Fibroblast of skin of abdomen (primary cell): ENCODE results near the gene LSM3.

ENCODE experiments used
- DNase-seq: peaks from one replicate; pipeline ENCODE4 v3.0.0-alpha.2; 2013

The LSM3 gene

DNA sequence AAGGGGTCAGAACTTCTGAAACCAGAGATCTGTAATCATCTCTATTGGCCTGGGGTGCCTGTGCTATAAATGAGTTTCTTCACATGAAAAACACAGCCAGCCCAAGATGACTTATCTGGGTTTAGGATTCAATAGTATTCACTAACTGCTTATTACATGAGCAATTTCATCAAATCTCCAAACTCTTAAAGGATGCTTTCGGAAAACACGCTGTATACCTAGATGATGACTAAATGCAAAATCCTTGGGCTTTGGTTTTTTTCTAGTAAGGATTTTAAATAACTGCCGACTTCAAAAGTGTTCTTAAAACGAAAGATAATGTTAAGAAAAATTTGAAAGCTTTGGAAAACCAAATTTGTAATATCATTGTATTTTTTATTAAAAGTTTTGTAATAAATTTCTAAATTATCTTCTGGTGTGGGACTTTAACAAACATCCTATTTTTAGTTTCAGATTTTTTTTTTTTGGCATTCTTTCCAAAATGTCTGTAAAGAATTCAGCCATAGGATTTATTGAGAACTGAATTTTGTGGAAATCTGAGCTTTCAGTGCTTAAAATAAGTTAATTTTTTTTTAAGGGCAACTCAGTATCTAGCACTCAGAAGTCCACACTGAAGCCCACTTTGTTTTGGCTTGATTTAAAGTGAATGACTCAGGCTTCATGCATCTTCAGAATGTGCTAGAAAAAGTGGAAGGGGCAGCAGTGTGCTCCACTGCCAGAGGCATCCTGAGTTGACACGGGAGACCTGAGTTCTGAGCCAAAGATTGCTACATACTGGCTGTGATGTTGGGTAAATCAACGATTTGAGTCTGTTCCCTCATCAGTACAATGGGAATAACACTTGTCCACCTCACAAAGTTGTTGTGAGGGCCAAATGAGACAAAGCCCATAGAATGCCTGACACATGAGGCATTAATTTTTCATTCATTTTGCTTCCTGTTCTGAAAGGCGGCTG is 35.1 kb upstream of the LSM3 start:
- peak; percentile 96 for DNase-seq

DNA sequence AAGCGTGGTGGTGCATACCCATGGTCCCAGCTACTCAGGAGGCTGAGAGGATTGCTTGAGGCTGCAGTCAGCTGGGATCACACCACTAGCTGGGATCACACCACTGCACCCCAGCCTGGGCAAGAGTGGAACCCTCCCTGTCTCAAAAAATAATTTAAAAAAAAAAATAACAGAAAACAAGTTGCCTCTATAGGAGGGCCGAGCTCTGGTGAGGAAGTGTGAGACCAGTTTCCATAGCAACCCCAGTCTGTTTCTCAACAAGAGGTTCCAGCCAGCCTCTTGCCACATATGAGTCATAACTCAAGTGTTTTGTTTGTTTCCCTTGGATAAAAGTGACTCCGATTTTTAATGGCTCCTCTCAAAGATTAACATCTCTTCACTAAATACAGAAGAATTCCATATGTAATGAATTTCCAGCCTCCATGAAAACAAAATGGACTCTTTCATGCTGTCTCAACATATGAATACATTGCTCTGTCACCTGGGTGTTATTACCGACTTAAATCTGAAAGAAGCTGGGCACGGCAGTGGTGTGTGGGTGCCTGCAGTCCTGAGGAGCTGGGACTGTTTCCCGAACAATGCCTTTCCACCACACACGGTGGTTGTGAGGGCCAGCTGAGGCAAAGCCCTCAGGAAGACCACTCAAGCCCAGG is 34.1 kb upstream of the LSM3 start:
- DNase-seq, result peak; percentile 98

DNA sequence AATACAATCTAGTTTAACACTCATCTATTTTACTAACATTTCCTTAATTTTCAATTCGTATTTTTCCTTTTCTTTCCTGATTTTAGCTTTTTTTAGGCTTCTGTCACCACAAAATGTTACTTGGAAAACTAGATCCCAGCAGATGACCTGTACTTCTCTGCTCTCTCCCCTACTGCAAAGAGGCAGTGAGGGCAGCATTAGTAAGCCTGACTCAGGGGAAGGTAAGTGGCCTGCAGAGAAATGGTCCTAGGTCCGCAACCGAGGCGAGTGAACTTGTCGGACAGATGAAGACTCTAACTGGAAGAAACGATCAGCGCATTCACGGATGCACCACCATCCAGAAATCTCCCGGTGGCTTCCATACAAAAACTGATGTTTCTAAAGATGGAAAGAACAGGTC is 33.4 kb upstream of the LSM3 start:
- no peak for DNase-seq

DNA sequence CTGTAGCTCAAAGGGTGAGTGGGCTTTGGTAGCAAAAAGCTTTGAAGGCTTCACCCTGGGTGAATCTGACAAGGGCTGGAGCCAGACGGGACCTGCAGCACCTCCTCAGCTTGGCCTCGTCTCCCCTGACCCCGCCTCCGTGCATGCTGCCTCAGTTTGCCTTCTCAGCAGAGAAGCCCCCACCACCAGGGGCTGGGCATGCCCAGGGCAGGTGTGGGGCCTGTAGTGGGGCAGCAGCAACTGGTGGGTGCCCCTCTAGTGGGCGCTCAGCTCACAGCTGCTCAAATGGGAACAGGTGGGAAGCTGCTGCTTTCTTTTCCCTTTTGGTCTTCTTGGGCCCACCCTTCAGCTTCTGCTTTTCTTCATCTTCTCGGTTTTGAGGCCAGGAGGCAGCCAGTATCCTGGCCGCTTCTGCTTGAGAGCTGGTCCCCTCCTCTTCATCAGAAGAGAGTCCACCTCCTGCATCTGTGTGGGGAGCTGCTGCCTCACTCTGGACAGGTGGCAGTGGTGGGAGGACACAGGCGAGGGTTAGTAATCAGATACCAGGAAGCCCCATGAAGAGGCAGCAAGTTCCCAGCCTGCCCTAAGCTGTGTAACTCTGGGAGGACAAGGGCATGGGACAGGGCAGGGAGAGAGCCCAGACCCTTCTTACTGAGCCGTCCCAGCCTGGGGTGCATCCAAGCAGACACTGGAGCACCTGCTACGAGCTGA is 32.8 kb upstream of the LSM3 start:
- no peak for DNase-seq

DNA sequence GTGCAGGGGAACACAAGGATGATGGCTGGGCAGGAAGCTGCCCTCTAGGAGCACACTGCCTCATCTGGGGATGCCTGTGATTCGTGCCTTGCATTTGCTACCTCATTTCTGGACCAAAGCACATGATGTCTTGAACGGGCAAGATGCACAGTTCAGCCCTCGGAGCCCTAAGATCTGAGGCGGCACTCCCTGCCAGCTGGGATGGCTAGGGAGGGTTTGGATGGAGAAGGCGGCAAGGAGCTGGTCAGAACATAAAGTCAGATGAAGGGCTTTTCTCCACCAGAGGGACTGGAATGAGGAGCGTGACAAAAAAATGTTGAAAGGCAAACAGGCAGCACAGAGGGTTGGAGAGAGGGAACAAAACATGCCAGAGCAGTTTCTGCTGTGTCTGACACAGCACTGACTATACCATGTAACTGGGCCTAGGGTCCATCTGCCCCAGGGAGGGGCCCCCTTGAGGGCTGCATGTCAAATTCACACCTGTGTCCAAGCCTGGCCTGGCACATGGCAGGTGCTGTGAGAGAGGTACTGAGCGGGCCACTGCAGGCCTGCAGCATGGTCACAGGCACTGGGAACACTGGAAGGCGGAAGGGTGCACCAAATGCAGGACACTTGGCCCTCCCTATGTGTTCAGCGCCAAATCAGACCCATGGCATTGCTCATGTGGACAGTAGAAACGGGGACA is 32.1 kb upstream of the LSM3 start:
- DNase-seq, result no peak

DNA sequence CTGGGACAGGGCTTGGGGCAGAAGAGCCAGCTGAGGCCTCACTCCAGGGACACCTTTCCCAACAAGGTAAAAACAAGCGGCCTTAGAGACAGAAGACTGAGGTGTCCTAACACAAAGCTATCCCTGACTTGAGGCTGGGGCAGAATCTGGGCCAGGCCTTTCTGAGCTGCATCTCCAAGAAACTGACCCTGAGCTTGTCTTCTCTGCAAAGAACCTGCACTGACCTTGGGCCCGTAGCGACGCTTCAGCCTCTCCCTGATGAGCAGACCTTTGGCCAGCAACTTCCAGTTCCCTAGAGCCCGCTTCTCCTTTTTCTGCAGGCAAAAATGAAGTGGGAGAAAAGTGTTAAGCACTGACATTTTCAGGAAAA is 31.6 kb upstream of the LSM3 start:
- DNase-seq, result no peak

DNA sequence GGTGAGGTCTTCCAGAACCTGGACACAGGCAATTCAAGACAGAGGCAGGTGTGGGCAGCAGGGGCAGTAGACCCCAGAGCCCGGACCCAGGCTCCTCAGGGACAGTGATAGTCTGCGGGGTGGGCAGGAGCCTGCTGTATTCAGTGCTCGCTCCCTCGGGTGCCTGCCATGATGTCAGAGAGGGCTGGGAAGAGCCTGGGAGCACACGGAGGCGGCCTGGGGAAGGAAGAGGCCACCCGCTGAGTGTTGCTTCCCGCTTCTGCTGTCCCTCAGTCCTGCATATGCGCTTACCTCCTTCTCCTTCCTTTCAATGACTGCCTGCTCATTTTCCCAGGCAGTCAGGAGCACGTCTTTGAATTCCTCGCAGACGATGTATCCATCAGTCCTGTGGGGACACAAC is 31.0 kb upstream of the LSM3 start:
- no peak for DNase-seq

DNA sequence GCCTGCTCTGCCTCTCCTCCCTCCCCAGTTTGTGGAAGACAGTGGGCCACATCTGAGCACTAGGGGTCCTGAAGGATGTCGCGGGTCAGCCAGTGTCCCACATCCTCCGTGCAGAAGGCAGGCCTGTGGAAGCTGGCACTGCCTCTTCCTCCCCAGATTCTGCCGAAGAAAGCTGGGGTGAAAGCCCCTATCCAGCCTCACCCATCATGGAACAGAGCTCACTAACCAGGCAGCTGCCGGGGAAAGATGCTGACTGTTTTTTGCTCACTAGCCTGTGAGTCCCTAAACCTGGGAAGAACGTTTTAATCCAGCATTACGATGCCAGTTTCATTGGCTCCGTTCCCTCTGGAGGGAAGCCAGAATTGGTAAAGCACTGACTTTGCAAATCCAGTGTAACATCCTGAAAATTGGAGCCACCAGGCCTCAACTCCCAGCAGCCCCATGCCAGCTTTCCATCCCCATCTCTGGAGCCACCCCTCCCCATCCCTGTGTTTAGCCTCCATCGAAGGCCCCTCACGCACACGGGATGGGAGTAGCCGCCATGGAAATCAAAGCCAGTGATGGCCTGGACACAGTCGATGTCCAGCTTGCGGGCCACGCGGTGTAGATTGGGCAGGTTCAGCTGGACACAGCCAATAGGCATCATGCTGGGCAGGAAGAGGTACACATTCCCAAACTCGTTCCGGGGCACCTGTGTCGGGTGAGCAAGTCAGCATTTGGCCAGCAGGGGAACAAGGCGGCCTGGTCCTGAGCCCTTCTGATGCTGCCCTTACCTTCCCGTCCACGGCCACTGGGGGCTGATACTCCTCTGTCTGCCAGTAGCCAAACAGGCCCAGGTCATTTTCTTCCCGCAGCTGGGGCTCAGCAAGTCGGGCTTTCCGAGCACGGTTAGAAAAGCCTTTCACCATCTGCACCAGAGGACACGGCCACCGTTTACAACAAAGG is 30.3 kb upstream of the LSM3 start:
- DNase-seq, result no peak

DNA sequence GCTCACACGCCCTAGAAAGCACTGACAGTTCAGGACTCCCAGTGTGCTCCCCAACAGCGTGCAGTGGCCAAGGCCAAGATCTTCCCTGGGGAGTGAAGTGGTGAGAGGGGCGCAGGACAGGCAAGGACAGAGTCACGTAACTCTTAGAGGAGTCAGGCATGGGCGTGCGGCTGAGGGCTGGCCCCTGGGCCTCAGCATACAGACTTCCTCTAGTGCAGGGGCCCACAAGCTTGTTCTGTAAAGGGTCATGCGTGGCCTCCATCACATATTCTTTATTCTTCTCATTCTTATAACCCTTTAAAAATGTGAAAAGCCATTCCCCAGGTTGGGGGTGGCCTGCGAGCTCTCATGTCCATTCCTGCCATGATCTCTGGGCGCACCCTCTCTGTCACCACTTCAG is 28.5 kb upstream of the LSM3 start:
- no peak for DNase-seq

DNA sequence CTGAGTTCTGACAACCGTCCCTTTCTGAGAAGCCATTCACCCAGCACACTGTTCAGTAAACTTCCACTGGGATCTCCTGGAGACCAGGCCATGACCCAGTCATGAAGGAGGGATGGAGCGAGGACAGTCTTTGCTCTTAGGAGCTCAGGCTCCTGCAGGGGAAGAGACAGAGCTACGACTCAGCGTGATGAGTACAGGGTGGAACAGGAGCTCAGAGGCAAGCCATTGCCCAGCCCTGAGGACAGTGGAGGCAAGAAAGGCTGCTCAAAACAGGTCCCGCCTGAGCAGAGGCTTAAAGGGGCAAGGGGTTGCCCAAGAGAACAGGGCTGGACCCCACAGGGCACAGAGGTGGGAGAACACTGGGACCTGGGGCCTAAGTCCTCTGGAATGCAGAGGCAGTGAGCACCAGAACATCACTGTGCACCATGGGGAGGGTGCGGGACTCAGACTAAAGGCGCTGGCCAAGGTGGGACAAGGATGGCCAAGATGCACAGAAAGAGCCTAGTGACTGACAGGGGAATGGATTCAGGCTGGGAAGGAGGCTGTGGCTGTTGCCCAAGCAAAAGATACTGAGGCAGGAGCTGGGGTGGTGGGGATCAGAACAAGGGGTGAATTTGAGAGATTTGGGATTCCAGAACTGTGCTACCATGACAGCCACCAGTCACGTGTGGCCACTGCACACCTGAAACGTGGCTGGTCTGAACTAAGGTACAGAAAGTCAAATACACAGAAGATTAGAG is 28.0 kb upstream of the LSM3 start:
- DNase-seq, result no peak

DNA sequence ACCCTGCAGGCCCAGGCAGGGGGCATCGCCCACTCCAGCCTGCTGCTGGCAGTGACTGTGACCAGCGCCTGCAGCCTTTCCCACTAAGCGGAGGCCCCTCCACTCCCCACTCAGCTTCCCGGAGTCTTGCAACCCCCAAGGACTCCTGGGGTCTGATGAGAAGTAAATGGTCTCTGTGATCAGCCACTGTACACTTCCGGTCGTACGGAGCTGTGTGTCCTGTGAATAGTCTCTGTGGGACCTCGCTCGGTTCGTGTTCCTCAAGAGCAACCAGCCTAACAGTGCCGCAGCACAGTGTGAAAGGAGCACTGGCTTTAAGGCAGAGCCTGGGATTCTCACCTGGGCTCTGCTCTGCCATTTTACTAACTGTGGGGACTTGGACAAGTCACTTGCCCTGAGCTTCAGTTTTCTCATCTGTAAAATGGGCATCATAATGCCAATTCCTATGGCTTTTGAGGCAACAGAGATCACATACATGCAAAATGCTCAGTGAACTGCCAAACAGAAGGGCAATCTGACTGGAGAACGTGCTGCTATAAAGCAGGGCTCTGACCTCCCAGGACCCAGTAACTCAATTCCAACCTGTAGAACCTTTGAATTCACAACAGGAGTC is 27.0 kb upstream of the LSM3 start:
- DNase-seq, result no peak

DNA sequence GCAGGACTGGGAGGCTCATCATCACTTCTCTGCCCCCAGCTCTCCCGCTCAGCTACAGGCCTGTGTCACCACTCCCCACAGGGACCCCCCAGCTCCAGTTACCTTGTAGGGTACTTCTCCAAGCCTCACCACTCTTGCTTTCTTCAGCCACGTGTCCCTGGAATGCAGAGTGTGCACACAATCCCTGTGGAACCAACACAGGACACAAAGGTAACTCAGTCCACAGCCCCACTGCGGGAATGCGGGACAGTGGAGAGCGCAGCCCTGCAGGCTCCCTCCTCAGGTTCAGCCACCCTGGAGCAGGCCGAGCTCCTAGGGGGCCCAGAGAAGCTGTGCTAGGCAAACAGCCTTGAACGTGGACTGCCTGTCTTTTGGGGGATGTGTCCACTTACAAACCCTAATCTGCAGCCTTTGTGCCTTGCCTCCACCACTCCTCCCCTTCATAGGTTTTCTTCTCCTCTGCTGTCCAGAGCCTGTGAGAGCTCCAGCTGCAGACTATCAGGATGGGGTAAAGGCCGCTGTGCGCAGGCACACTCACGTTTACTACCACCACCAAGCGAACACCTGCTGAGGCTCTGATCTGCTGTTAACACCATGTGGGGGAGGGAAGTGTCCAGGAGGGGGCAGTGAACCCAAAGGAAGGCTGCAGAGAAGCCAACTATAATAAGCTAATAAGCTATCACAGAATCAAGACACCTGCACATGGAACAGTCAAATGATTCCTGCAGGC is 26.2 kb upstream of the LSM3 start:
- DNase-seq, result no peak

DNA sequence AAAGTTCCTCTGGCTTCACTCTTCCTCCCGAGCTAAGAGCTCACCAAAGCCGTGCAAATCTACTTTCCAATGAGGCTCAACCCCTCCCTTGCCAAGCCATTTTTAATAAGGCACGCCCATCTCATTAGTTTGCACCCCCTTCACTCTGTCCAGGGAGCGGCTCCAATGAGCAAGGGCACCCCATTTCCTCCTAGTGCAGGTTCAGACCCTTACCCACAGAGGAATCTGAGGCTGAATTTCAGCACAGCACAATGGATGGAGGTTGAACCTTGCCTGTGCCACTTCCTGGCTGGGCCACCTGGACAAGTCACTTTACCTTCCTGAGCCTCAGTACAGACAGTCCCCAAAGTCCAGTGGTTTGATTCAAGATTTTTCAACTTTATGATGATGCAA is 25.7 kb upstream of the LSM3 start:
- DNase-seq, result no peak

DNA sequence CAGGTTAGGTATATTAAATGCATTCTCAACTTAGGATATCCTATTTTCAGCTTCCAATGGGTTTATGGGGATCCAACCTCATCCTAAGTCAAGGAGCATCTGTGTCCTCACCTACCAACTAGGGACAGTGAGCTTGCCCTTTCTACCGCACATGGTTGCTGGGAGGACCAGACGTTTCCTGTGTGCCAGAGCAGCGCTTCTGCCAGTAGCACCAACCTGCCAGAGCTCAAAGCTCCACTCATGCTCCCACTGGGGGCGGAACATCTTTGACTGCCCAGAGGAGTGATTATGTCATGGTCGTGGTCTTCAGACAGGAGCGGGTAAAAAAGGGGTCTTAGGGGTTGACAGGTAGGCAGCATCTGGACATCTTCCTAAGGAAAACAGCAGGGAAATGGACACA is 25.0 kb upstream of the LSM3 start:
- DNase-seq, result no peak

DNA sequence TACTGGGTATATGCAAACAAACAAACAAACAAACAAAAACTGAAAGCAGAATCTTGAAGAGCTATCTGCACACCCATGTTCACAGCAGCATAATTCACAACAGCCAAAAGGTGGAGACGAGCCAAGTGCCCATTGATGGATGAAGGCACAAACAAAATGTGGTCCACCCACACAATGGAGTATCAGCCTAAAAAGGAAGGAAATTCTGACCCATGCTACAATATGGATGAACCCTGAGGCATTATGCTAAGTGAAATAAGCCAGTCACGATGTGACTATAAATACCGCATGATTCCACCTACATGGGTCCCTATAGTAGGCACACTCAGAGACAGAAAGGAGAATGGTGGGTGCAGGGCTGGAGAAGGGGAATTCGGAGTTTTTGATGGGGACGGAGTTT is 24.3 kb upstream of the LSM3 start:
- no peak for DNase-seq

DNA sequence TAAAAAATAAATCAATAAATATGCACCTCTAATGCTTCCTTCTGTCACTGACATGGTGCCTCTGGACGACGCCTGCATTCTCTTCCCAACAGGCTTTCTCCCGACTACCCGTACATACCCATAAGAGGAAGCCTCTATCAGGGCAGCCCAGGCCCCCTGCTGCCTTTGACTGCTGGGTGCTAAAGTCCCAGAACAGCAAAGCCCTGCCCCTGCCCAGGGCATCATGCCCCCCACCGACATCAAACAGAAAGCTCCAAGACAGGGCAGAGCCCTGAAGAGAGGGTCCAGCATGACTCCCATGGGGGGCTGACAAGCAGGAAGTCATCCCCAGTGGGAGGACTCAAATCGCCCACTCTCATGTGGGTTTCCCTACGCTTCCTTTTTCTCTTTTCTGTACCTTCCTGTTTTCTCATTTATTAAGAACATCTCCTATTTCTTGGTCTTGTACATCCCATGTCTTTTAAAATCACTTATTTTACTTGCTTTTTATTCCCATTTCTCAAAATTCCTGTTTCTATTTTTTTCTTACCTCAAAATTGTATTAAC is 23.6 kb upstream of the LSM3 start:
- no peak for DNase-seq

DNA sequence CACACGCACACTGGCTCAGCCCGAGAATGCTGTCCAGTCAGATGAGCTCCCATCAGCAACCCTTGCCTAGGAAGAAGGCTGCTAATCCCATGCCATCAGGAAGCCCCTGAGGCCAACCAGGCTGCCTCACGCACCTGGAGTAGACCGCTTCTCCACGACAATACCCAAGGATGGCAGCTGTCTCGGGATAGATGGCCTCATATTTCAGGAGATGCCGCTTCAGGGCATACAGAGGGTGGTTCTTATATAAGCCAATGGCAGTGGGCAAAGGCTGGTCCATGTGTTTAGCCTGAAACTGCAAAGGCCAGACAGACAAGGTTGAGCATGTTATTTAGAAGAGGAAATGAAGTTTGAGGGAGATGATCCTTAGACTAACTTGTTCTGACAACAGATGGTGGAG is 22.4 kb upstream of the LSM3 start:
- no peak for DNase-seq

DNA sequence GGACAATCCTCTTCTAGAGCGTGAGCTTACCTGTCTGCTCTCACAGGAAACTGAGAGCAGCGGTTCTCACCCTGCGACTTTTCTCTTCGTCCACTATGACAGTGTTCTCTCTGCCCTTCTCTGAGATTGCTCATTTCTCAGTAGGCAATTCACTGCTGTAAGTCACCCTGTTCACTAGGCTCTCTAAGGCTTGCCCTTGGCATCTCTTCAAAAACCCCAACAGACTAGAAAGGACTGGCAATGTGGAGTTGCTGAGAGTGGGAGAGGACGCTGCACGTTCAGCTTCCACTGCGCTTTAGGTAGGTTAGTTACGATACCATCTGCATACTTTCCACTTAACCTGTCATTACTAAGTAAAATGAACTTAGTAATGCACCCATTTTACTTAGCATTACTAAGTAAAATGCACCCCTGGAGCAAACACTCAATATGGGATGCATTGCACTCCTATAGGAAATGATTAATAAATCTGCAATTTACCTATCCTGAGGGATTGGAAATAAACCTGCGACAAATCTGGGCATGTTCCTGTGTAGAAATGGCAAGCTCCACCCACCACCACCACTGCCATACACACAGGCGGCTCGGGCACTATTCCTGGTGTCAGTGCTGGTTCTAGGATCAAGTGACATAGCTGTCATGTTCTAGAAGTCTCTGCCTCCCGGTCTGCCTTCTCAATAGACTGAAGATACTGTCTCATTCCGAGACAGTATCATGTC is 21.6 kb upstream of the LSM3 start:
- no peak for DNase-seq

DNA sequence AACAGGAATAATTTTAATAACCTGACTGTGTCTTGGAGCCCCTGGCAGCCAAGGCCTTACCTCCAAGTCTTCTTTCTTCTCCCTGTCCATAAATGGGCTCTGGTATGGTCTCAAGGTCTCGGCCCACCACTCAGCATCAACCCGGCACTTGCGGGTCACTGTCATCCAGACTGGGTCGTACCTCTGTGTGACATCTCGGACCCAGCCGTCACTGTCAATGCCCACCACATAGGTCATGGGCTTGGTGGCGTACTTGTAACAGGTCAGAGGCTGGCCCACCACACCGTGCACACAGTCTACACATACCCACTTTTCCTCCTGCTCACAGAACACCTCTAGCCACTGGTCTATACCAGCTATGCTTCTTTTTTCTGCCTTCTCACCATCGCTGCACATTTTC is 20.7 kb upstream of the LSM3 start:
- DNase-seq, result no peak
